Measurements from ENCODE around the gene CEACAM16. TPM values are rescaled to one million over a fixed set of nuclear protein-coding genes. Genes with fewer than 3 reads are reported as not detected.
"Not testable (repeated sequence)": the region's sequence is repeated elsewhere in the genome, so short reads cannot be mapped to it uniquely, and the experiment has no call there.

CEACAM16 gene
- total RNA-seq, 1 donor from 2014 or later, result not detected

DNA sequence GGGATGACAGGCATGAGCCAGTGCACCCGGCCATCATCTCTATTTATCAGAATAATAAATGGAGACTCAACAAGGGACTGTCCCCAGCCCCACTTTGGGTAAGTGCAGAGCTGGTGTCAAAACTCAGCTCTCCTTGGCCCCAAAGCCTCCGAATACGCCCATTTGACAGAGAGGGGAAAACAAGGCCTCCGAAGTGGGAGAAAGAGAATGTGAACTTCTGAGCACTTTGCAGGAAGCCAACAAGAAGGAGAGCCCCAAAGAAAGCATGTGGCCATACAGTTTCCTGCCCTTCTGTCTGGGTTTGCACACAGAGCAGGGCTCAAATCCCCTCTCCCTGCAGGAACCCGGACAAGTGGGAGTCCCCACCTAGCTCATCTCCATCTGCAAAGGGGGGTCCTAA, 1.6 kb downstream of the CEACAM16 start:
- DNase-seq (ENCODE audit: low spot score), result no peak
- intact Hi-C loops (cut with DNase I), result no loop called here

DNA sequence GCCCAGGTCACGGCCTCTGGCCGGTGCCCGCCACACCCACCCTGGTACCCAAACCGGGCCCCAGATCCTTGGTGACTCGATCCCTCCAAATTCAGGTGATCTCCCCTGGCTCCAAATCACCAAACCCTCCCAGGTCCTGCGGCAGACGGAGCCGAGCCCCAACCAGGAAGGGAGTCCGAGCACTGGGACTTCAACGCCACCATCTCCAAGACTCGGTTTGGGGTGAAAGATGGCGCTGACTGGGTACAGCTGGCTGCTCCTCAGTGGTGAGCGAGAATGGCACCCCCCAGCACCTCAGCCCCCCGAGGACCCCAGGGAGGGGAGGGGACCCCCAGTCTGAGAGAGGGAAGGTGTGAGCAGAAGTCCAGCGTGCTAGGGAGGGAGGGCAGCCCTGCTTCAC, 2.3 kb downstream of the CEACAM16 start:
- DNase-seq (ENCODE audit: low spot score), result no peak
- intact Hi-C loops (cut with DNase I), result no loop called here

DNA sequence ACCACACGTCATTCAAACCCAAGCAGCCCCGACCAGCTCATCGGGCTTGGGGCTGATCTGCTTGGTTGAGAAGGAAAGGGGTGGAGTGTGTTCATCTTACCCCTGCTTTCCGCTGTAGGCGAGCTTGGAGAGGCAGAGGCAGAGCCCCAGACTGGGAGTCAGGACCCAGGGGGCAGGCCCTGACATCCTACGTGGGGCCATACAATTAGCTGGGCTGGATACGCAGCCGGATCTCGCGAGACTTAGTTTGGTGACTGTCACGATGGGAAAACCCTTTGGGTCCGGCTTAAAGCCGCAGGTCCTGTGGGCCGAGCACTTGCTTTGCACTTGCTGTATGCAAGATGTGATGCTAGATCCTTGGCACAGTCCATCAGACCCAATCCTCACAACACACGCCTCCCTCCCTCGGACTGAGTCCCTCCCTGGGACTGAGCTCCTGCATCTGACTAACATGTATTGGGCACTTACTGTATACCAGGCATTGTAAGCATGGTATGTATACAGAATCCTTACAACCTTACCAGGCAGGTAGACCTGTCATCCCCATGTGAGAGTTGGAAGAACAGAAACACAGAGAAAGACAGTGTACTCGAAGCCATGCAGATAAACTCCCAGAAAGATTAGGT, 3.7 kb downstream of the CEACAM16 start:
- intact Hi-C loops (cut with DNase I), result no loop called here
- no peak for DNase-seq (ENCODE audit: low spot score)

DNA sequence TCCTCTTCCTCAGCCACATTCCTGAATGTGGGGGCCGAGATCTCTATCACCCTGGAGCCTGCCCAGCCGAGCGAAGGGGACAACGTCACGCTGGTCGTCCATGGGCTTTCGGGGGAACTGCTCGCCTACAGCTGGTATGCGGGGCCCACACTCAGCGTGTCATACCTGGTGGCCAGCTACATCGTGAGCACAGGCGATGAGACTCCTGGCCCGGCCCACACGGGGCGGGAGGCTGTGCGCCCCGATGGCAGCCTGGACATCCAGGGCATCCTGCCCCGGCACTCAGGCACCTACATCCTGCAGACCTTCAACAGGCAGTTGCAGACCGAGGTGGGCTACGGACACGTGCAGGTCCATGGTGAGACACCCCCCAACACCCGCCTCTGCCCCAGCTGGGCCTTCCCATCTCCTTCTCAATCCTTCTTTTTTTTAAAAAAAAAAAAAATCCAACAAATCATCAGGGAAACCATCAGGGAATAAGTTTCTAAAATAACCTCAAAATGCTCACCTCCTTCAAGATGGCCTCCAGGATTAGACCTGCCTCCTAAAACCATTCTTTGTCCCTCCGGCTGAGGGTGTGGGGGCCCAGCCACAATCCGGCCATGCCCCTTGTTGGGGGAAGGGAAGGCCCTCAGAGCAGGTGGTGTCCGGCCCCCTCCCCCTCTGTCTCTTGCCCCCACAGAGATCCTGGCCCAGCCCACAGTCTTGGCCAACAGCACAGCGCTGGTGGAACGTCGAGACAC, 4.6 kb downstream of the CEACAM16 start:
- DNase-seq (ENCODE audit: low spot score), result no peak
- intact Hi-C loops (cut with DNase I), result no loop called here

DNA sequence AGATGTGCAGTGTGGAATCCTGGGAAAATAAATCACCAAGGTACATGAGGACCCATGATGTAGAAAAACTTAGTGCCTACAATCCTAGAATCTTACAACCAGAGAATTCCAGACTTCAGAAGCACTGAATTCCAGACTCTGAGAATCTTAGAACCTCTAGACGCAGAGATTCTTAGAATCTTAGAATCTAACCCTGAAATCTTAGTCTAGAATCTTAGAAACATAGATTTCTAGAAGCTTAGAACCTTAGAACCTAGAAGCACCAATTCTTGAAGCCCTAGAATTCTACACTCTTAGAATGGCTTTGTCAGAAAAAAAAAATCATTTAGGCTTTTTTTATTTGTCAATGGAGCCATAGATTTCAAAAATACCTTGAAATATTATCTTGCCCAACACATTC, 6.0 kb downstream of the CEACAM16 start:
- no peak for DNase-seq (ENCODE audit: low spot score)
- intact Hi-C loops (cut with DNase I), result no loop called here

DNA sequence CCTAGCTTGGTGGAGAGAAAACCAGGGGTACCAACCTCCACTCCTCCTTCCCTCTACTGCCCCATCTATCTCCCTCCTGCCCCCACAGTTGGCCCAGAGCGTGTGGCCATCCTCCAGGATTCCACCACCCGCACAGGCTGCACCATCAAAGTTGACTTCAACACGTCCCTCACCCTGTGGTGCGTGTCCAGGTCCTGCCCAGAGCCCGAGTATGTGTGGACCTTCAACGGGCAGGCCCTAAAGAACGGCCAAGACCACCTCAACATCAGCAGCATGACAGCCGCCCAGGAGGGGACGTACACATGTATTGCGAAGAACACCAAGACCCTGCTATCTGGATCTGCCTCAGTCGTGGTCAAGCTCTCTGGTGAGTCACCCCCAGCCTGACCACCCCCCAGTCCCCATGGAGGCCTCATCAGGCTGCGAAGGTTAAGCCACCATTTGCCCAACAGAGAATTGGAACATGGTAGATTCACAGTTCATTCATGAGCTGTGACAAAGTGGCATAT, 6.6 kb downstream of the CEACAM16 start:
- intact Hi-C loops (cut with DNase I), result no loop called here
- no peak for DNase-seq (ENCODE audit: low spot score)

DNA sequence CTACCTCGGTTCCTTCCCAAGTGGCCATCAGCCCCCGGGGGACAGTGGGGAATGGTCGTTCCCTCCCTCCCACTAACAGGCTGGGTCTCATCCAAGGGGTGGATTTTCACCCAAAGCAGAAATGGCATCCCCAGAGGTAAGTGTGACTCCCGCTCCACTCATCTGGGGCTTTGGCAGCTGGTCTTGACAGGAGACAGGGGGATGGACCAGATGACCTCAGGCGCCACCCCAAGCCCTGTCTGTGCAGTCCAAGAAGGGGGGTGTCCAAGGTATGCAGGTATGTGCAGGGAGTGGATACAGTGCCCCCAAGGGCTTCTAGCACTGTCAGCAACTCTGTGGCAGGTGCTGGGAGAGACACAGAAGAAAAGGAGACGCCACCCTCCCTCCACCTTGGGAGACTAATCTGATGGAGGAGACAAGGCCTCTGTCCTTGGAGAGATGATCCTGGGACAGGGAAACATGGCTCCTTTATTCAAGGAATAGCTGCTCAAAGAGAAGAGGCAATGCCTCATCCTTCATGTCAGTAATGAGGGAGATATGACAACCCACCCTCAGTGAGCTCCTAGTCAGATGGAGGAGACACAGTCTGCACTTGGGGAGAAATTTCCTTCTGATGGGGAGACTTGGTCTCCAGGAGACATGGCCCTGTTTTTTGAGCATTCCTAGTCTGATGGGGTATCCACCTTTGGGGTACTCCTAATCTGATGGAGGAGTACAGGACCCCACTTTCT, 7.7 kb downstream of the CEACAM16 start:
- DNase-seq (ENCODE audit: low spot score), result no peak
- intact Hi-C loops (cut with DNase I), result no loop called here

DNA sequence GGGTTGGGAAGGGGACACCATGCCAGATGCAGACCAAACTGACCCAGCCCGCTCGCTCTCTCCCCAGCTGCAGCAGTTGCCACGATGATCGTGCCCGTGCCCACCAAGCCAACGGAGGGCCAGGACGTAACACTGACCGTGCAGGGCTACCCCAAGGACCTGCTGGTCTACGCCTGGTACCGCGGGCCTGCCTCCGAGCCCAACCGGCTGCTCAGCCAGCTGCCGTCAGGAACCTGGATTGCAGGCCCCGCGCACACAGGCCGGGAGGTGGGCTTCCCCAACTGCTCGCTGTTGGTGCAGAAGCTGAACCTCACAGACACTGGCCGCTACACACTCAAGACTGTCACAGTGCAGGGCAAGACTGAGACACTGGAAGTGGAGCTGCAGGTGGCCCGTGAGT, 8.8 kb downstream of the CEACAM16 start:
- intact Hi-C loops (cut with DNase I), result no loop called here
- DNase-seq (ENCODE audit: low spot score), result no peak

DNA sequence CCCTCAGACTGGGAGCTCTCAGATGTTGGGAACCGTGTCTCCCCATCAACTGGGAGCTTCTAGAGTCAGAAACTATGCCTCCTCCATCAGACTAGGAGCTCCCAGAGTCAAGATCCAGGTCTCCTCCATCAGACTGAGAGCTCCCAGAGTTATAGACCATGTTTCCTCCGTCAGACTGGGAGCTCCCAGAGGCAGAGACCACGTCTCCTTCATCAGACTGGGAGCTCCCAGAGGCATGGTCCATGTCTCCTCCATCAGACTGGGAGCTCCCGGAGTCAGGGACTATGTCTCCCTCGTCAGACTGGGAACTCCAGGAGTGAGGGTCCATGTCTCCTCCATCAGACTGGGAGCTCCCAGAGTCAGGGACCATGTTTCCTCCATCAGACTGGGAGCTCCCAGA, 10.0 kb downstream of the CEACAM16 start:
- intact Hi-C loops (cut with DNase I), result no loop called here

DNA sequence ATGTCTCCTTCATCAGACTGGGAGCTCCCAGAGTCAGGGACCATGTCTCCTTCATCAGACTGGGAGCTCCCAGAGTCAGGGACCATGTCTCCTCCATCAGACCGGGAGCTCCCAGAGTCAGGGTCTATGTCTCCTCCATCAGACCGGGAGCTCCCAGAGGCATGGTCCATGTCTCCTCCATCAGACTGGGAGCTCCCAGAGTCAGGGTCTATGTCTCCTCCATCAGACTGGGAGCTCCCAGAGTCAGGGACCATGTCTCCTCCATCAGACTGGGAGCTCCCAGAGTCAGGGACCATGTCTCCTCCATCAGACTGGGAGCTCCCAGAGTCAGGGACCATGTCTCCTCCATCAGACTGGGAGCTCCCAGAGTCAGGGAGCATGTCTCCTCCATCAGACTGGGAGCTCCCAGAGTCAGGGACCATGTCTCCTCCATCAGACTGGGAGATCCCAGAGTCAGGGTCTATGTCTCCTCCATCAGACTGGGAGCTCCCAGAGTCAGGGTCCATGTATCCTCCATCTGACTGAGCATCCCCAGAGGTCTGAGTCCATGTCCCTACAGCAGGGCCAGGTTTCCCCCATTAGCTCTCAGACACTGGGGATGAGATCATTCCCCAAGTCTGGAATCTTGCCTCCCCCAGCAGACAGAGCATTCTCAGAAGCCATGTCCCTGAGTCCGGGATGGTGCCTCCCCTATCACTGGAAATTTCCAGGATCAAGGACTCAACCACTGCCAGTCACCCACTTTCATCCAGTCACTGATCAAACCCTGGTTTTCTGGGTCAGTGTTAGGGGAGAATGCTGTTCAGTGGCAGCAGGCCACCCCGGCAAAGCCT, 10.7 kb downstream of the CEACAM16 start:
- DNase-seq (ENCODE audit: low spot score); intact Hi-C loops (cut with DNase I): not testable (repeated sequence)

More for the DNA sequence above, 10.0 kb downstream of the CEACAM16 start:
- no peak for DNase-seq (ENCODE audit: low spot score)

DNA sequence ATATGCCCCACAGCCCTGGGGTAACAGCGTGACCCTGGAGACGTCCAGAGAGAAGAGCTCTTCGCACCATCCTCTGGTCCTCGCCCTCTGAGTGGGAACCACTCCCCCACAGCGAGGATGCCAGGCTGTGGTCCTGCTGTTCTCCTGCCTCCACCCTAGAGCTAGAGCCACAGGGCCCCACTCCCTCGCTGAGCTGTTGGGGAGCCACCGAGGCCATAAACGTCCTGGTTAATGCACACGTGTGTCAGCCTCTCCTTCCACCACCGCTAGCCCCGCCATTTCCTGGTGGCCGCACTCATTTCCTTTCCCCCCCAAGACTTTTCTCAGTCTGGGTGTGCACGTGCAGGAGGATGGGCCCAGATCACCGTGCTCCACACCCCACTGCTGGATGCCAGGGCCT, 11.5 kb downstream of the CEACAM16 start:
- DNase-seq (ENCODE audit: low spot score), result no peak
- intact Hi-C loops (cut with DNase I), result no loop called here

DNA sequence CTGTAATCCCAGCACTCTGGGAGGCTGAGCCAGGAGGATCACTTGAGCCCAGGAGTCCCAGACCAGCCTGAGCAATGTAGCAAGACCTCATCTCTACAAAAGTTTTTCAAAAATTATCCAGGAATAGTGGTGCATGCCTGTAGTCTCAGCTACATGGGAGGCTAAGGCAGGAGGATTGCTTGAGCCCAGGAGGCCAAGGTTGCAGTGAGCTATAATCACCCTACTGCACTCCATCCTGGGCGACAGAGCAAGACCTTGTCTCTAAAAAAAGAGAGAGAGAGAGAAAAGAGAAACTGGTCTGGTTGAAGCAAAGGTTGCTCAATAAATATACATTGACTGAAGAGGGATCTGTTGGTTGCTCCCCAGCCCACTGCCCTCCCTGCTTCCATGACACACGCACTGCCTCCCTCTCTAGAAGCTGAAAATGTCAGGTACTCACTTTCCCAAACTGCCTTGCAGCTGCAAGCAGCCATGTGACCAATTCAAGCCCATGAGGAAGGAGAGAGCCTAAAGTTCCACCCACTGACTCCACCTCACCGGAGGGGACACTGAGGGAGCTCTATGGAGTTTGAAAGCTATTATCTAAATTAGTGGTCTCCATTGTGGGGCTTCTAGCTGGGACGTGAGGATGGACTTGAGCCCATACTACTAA, 14.0 kb downstream of the CEACAM16 start:
- no peak for DNase-seq (ENCODE audit: low spot score)
- intact Hi-C loops (cut with DNase I), result no loop called here

DNA sequence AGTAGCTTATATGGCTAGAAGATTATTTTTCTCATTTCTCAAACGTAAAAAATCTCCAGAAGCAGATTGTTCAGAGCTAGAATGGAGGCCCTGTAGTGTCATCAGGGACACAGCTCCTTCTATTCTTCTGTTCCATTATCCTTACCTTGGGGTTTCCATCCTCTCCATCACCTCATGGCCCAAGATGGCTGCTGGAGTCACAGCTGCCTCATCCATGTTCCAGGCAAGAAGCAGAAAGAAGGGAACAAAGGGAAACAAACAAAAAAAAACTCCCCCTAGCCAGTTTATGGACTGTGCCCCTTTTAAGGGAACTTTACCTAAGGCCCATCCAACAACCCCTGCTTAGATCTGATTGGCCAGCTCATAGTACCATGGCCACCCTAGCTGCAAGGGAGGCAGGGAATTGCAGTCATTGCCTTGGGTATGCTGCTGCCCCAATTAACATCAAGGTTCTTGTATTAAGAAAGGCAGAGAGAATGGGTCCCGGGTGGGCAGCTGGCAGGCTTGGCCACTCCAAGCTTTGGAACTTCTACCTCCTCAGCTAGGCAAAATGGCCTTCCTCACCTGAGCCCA, 15.7 kb downstream of the CEACAM16 start:
- DNase-seq (ENCODE audit: low spot score), result no peak
- intact Hi-C loops (cut with DNase I), result no loop called here

DNA sequence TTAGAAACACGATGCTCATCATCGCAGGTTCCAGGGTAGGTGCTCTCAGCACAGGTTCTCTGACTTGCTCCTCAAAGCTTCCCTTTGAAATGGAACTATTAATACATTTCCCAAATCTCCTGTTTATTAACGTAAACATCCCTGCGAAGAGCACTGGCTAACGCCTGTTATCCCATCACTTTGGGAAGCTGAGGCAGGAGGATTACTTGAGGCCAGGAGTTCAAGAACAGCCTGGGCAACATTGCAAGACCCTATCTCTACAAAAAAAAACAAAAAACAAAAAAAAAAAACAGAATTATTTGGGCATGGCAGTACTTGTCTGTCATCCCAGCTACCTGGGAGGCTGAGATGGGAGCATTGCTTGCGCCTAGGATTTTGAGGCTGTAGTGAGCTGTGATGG, 18.7 kb downstream of the CEACAM16 start:
- no peak for DNase-seq (ENCODE audit: low spot score)
- intact Hi-C loops (cut with DNase I), result loop anchor here (2.0 kb wide), 1 partner anchor 29 kb away; no protein-coding TSS in a partner anchor

DNA sequence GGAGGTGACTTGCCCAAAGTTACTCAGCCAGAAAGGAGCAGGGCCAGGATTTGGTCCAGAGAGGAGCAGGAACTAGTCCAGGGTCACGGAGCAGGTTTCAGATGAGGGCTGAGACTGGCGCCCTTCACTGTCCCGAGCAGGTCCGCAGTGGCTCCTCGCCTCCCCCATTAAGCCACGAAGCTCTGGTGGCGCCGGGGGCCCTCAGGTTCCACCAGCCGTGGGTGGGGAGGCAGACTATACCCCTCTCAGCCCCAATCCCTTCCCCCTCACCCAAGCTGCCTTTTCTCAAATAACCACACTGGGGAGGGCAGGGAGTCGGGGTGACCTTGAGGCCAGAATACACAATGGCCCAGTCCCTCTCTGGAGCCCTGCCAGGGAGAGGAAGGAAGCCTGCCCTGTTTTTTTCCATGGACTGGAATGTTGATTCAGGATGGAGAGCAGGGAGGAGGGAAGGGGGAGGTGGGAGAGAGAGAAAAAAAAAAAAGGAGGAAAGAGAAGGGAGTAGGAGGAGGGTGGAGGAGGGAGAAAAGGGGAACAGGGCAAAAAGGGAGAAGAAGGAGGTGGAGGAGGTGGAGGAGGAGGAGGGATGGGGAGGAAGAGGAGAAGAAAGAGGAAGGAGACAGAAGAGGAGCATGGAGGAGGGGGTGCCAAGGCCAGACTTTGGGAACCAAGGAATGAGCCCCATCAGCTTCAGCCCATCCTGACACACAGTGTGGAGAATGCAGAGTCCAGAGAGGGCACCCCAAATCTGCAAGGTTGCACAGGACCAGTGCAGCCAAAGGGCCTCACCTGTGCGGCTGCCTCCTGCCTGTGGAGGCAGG, 19.7 kb downstream of the CEACAM16 start:
- peak; percentile 84 for DNase-seq (ENCODE audit: low spot score)
- intact Hi-C loops (cut with DNase I), result loop anchor here (2.0 kb wide), 1 partner anchor 30 kb away; no protein-coding TSS in a partner anchor

DNA sequence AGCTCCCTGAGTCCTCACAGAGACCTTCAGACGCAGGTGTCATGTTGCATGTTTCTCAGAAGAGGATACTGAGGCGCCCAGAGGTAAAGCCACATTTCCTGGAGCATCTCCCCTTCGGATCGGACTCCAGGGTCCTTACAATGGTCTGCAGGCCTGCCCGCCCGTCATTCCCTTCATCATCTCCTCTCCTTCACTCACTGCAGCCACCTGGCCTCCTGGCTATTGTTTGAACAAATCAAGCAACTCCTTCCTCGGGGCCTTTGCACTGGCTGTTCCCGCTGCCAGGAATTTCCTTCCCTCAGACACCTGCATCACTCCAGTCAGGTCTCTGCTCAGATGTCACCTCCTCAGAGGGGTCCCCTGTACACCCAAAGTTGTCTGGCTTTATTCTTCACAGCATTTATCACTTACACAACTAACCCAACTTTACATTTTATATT, 20.3 kb downstream of the CEACAM16 start:
- intact Hi-C loops (cut with DNase I), result loop anchor here (2.0 kb wide), 1 partner anchor 30 kb away; no protein-coding TSS in a partner anchor
- DNase-seq (ENCODE audit: low spot score), result no peak

DNA sequence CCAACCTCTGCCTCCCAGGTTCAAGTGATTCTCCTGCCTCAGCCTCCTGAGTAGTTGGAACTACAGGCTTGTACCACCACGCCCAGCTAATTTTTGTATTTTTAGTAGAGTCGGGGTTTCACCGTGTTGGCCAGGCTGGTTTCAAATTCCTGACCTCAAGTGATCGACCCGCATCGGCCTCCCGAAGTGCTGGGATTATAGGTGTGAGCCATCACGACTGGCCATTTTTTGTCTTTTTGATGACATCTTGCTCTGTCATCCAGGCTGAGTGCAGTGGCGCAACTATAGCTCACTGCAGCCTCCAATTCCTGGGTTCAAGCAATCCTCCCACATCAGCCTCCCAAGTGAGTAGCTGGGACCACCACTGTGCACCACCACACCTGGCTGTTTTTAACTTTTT, 21.4 kb downstream of the CEACAM16 start:
- intact Hi-C loops (cut with DNase I), result loop anchor here (10.0 kb wide), 1 partner anchor 124 kb away; the partner anchor contains the start of gene NECTIN2
- DNase-seq (ENCODE audit: low spot score), result not testable (repeated sequence)

DNA sequence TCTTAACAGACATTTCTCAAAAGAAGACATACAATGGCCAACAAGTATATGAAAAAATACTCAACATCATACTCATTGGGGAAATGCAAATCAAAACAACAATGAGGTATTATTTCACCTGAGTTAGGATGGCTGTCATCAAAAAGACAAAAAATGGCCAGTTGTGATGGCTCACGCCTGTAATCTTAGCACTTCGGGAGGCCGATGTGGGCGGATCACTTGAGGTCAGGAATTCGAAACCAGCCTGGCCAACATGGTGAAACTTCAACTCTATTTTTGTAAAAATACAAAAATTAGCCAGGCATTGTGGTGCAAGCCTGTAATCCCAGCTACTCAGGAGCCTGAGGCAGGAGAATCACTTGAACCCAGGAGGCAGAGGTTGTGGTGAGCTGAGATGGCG, 22.0 kb downstream of the CEACAM16 start:
- DNase-seq (ENCODE audit: low spot score), result no peak
- intact Hi-C loops (cut with DNase I), result loop anchor here (10.0 kb wide), 1 partner anchor 124 kb away; the partner anchor contains the start of gene NECTIN2

All from cardiac septum (tissue), 1 donor.